AG08395 (cell line): Measurements from ENCODE around the gene B3GLCT.
"Not testable (repeated sequence)": the region's sequence is repeated elsewhere in the genome, so short reads cannot be mapped to it uniquely, and the experiment has no call there.

Source experiments
- DNase-seq: peaks from one replicate; pipeline ENCODE4 v3.0.0; 2012; ENCODE audit warnings: mixed read lengths, low spot score

B3GLCT gene

DNA sequence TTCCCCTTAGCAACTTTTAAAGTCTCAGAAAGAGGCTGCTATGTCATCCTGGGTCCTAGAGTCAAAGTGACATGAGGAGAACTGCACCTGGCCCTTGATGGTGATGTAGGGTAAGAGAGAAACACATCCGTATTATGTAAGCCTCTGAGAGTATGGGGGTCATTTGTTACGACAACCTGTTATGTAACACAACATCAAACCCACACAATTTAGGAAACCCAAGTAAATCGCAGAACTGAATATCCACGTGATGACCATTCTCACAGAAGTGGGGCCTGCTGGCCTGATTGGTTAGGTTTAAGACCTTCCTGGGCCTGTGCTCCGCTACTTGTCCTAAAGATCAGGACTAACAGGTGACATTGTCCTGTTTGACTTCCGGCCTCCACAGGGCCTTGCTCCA lies 15.3 kb upstream of the B3GLCT start:
- DNase-seq = no peak

DNA sequence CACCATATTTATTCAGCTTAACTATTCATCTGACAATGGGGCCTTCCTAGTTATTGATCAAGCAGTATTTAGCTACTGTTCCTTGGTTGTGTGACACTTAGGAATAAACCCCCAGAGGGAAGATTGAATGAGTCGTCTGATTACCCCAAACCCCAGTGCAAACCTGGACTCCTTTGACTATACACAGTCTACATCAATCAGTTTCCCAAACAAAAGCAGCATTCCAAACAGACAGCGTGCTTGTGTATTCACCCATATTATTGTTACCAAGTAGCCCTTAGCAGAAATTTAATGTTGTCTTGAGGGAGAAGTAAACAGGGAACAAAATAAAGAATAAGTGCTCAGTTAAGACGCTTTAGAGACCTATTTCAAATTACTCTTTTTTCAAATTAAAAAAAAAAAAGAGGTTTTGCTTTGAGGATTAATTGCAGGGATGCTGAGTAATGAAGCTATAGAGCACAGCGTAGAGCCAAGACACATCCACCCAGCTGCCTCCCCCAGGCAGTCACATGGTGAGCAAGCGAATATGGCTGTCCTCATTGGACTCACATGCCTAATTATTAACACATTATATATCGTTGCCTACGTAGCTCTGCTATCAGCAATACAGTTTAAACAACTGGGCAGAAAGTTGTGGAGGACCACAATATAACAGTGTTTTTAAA lies 14.7 kb upstream of the B3GLCT start:
- DNase-seq = no peak

DNA sequence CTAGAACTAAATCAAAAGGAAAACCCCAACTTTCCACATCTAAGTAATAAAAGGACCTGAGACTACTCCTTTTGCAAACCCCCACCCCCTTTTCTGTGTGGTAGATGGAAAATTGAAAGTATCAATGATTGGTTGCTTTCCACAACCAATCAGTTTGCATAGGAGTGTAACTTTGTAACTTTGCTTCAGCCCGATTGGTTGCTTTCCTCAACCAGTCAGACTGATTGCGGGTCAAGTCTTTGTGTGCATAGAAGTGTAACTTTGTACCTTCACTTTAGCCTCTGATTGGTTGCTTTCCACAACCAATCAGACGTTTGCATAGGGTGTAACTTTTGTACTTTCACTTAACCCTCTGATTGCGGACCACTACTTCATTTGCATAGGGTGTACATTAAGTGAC lies 8.0 kb upstream of the B3GLCT start:
- no peak for DNase-seq

DNA sequence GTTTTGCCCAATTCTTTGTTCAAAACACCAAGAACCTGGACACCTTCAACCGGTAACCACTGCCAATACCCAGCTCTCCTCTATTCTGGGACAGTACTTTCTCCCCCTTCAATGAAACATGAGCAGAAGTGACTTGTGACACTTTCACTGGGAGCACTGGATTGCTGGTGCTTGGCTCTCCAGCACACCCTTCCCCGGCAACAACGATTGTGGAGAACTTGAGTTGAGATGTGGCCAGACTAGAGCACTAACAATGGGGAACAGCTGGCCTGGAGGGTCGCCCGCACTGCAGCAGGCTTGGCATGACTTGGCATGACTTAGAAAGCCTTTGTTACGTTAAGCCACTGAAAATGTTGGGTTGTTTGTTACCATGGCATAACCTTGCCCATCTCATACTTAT lies 7.5 kb upstream of the B3GLCT start:
- DNase-seq = no peak

DNA sequence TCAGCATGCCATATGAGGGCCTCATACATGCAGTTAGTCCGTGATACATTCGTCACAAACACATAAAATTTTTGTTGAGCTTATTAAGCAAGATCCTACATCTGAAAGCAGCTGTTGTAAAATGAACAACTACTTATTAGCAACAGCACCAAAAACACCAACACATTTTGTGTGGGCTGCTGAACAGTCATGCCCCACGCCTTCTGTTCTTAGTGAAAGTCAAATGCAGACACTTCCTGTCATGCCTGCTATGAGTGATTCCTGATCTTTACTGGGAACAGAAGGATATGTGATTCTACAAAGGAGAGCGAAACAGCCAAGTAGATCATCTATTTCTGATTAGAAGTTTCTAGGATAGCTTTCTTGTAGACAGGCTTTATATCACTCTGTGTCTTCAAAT lies 4.2 kb upstream of the B3GLCT start:
- DNase-seq = no peak

DNA sequence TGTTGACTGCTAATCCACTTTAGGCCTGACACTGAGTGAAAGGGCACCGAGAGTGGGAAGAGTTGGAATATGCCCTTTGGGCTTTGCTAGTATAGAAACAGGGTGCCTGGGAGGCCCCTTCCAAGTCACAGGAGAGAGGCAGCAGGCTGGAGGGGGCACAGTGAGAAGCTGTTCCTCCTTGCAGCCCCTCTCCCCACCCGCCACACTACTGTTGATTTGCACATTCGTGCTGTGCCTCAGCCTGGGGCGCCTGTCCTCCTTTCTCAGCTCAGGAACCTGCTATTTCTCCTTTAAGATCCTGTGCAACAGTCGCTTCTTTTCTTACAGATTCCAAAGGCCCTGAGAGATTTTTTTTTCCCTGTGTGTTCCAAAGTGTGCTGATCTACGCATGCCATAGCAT lies 2.8 kb upstream of the B3GLCT start:
- DNase-seq = no peak

DNA sequence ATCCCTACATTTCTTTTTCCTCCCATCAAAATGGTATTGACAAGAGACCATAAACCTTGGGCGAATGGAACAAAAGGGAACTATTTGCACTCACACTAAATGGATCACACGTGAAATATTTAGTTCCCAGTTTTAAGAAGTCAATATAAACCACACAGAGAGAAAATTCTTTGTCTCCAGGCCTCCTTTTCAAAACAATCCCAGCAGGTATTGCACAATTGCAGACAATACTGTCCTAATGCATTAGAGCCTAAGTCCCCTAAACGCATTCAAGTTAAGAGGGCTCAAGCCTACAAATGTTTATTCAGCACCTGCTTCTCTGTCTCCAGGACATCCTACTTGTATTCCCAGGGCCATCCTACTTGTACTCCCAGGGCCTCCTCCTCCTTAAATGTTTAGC lies 1.3 kb upstream of the B3GLCT start:
- no peak for DNase-seq

DNA sequence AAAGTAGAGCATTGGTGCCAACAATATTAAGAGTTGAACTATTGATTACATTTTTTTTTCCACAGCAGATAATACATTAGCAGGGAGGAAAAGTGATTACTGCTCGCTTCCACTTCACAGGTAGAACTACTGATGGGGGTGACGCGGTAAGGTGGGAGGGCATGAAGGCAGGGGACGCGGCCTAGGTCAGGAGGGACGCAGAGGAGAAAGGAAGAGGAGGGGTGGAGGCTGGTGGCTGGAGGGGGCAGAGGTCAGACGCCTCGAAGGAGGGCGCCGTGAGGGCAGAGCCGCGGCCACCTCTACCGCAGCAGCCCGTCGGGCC lies 287 bp upstream of the B3GLCT start:
- no peak for DNase-seq

DNA sequence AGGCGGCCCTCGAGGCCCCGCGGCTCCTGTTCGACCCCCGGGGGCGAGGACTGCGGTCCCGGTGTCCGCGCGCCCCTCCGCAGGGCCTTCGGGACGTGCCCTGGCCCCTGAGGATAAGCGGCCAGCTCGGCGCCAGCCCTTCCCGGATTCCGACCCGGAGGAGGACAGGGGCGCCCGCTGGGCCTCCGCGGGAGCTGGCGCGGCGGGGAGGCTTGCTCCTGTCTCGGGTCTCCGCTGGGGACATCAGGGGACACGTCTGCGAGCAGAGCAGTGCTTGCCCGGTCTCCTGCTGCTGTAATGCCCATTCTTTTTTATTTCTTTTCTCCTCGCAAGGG lies 829 bp downstream of the B3GLCT start:
- DNase-seq = peak; percentile 40

DNA sequence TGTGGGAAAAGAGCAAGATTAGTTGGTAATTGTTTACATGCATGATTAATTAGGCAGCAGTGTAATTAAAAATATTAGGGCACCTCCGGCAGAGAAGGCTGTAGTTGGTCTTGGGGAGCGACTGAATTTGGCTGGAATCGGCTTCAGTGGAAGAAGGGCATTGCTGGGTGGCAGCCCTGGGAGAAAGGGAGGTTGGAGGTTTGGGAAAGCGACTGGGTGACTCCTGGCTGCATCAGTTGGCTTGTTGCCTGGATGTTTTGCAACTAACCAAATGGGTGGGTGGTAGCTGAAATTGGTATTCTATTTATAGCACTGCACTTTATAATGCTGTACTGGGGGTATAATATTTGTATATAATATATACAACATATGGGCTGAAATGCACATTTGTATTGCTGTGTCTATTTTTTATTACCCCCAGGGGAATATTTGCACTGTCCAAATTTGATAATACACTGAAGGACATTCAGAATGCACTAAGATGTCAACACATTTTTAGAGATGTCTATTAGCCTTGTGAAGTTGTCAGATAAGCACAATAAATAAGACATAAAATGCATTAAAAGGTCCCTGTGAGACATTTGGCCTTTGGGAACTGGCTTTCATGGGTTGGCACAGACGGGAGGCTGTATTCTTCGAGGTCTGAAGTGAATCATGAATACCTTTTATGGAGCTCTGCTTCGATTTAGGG lies 1.7 kb downstream of the B3GLCT start:
- peak; percentile 39 for DNase-seq

DNA sequence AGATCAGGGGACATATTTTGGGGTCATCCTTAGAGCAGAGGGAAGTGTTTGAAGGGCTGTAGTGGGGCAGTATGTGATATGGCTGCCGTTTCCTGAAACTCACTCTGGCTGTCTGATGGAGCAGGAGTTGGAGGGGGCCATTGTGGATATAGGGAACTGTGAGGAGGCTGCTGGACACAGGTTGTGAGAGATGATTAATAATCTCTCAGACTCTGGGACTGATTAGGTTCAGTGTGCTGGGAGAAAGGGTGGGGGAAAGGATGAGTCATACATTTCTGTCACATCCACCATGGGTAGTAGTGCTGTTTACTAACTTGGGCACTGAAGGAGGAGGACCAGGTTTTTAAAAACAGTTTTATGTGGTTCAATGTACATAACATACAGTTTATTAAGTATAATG lies 4.8 kb downstream of the B3GLCT start:
- DNase-seq = peak; percentile 67

DNA sequence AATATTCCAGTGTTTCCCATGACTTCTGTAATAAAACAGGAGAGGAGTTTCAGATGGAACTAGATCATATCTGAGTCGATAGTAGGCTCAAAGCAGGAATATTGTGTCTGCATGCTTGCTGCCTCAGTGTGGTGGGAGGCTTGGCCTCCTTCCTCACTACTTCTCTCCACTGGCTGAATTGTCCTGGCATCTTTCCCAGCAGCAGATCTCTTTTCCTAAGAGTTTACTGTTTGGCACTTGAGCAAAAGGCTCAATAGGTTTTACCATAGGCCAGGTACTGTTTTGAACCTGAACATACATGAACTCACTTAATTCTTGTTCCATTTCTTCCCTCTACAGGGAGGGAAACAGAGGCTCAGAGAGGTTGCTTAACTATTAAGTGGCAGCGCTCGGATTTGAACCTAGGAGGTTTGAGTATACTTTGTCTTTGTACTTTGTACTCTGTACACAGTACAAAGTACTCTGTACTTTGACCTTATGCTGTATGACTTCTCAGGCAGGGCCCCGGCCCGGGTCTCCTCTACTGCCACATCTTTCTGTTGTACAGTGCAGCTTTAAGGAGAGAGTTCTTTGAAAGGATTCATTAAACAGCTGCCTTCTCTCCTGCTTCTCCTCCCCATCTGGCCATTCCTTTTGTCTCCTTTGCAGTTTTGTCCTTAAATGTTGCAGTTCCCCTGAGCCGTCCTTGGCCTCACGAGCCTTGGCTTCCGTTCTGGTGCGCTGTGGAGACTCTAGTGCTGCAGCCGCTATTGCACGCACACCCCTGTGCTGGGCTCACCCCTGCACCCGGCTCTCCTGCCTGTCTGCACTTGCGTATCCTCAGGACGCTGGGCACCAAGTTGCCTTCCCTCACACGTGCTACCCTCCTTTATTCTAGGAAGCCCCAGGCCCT lies 8.1 kb downstream of the B3GLCT start:
- DNase-seq = peak; percentile 52

DNA sequence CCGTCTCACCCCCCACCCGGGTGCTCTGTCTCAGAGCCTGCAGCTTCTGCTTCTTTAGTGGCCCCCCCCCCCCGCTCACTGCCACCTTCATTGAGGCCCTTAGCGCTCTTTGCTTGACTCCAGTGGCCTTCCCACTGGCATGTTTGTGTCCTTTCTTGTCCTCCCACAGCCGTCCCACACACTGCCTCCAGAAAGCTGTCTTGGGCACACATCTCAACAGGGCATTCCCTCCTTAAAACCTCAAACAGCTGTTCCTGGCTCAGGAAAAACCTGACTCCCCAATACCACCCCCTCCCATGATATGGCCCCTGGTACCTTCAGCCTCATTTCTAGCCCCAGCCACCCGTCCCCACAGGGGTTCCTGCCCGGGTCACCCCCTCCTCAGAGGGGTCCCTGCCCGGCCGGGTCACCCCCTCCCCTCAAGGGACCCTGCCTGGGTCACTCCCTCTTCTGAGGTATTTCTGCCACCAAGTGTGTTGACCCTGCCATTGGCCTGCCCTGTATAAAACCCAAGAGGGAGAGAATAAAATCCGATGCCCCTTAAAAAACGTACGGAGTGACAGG lies 8.9 kb downstream of the B3GLCT start:
- DNase-seq = no peak

DNA sequence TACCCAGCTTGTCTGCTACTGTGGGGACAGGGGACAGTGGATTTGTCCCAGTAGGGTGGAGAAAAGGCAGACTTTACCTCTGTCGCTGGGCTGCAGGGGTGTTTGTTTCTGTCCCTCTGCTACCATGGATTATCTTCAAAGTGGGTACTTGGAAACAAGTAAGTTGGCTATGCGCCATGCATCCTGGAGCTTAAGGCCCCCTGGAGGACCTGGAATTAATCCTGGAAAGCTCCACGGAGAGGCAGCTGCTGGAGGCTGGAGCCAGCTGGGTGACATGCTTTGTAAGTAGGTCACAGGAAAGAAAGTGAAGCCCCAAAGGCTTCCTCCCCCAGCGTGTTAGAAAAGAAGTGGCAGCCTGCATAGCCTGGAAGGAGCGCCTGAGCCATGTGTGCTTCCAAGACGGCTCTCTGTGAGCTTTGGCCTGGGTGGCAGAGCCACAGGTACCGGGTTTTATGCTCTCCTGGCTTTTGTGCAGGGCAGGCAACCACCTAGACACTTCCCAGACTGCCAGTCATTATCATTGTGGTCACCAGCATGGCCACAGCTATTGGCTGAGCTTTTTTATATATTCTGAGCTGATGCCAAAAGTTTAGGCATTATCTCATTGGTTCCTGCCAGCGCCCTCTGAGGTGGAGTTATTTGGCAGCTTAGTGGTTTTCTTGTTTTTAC lies 9.5 kb downstream of the B3GLCT start:
- DNase-seq = peak; percentile 79

DNA sequence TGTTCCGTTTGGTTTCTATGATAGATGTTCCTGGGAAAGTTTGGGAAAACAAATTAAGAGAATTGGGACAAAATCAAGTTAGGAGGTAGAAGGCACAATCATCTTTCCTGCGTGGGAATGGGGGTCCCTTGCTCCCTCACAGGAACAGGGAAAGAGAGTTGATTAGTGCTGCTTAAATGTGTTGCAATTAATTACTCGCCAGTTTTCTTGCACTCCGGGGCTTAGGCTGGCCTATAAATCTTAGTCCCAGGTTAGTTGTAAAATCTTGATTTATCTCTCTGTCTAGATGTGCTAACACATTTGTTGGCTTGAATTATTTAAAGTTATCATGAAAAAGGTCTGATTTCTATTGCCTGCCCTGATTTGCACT lies 10.1 kb downstream of the B3GLCT start:
- DNase-seq = no peak

DNA sequence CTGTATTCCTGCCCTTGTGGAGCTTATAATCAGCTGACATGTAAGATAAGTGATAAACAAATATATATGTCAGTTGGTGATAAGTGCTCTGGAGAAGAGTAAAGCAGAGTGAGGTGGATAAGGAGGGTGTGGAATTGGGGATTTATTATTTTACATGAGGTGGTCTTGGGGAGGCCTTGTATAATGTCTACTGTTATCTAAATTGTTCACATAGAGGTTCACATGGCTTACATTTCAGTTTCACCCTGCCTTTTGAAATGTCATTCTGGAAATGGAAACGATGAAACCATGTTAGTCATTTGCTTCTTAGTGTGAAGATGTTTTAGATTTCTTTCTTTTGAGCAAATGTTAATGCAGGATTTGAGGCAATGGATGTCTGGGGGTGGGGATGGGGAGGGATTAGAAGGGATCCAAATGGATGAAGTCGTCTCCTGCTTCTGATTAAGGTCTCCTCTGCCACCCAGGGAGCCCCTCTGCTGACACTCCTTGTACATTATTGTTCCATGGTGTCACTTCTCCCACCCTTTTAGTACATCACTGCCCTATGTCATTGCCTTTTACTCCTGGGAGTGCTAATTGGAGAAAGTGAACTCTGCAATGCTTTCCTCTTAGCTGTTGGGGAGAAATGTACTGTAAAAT lies 14.0 kb downstream of the B3GLCT start:
- peak; percentile 22 for DNase-seq

DNA sequence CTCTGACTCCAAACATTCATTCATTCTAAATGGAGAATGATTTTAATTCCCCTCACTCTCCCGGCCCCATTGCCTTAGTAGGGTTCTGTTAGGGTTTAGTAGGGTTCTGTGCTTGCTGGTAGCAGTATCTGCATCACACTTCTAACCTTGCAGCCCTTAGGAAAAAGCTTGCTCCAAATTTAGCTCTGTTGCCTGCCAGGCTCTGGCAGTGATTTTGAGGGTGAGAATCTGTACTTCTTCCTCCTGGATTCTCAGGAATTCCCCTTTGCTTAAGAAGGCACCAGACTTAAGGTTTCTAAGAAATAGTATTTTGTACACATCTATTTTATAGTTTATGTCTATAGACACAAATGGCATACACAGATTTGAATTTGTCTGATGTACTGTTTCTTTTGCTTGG lies 14.7 kb downstream of the B3GLCT start:
- DNase-seq = no peak

DNA sequence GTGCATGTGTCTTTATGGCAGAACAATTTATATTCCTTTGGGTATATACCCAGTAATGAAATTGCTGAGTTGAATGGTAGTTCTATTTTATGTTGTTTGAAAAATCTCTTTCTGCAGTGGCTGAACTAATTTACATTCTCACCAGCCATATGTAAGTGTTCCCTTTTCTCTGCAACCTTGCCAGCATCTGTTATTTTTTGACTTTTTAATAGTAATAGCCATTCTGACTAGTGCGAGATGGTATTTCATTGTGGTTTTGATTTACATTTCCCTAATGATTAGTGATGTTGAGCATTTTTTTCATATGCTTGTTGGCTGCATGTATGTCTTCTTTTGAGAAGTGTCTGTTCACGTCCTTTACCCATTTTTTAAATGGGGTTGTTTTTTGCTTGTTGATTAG lies 17.1 kb downstream of the B3GLCT start:
- not testable (repeated sequence) for DNase-seq

DNA sequence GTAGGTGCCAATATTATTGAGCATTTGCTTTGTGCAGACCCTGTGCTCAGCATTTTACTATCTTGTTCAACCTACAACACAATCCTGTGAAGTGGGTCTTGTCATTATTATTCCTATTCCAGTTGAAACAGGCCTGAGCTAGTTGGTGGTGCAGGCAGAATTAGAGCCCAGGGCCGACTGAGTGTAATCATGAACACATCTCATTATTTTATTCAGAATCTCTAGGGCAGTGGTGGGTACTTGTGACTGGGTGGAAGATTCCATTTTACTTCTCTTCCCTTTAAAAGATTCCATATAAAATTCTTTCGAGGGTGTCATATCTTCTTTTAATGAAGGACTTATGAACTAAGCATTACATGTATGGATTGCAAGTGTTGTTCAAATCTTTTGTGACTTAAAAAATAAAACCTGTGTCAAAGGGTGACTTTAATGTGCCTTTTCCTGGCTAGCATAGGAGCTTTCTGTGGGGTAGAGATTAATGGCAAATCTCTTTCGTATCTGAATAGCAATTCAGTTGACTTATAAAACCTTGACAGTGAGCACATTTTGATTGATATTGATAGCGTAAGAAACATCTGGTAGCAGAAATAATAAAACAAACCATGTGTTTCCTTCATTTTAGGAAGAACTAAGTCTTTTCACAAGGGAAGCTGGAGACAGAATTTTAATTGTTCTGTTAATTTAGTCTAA lies 20.3 kb downstream of the B3GLCT start:
- DNase-seq = no peak

DNA sequence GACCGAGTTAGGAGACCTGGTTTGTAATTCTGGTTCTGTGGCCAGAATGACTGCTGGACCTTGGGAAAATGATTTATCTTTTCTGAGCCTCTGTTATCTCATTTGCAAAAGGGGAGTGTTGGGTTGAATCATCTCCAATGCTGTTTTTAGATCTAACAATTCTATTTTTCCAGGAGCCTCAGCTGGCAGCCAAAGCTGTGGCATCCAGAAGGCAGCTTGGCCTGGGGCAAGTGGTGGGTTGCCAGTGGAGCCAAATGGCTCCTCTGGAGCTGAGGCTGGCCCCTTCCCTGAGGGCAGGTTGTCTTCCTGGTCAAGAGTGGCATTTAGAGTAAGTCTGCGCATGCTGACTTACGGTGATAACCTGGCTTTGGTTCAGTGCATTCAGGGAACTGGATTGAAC lies 21.3 kb downstream of the B3GLCT start:
- no peak for DNase-seq

DNA sequence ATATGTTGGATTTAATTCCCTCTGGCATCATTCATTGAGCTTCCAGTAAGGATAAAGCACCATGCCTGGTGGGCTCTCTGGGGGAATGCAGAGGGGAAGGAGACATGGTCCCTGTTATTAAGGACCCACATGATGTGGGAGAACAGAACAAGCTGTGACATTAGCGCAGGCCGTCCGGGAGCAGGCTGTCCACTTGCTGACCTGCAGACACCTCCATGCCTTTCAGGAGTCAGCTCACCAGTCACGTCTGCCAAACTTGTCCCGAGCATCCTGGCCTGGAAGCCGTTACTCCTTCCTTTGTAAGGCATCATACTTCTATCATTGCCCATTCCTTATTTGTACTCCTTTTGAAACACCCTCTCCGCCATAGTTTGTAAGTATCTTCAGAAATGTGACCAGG lies 23.4 kb downstream of the B3GLCT start:
- no peak for DNase-seq
